ENCODE measurements around the gene EFEMP2.

DNA sequence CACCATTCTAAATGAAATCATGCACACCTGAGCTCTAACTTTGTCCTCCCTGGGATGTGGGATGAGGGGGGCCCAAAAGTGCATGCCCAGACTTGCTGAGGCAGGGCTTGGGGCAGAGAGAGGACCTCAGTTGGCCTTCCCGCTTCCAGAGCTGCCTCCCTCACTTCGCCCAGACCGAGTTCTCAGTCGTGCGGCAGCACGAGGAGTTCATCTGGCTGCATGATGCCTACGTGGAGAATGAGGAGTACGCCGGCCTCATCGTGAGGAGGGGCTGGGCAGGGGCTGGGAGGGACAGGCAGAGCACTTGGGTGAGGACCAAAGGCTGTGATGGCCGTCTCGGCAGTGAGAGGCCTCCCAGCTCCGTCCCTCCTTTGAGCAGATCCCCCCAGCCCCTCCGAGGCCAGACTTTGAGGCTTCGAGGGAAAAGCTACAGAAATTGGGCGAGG is 22.8 kb downstream of the EFEMP2 start:
- TF ChIP-seq, protein P1, sequence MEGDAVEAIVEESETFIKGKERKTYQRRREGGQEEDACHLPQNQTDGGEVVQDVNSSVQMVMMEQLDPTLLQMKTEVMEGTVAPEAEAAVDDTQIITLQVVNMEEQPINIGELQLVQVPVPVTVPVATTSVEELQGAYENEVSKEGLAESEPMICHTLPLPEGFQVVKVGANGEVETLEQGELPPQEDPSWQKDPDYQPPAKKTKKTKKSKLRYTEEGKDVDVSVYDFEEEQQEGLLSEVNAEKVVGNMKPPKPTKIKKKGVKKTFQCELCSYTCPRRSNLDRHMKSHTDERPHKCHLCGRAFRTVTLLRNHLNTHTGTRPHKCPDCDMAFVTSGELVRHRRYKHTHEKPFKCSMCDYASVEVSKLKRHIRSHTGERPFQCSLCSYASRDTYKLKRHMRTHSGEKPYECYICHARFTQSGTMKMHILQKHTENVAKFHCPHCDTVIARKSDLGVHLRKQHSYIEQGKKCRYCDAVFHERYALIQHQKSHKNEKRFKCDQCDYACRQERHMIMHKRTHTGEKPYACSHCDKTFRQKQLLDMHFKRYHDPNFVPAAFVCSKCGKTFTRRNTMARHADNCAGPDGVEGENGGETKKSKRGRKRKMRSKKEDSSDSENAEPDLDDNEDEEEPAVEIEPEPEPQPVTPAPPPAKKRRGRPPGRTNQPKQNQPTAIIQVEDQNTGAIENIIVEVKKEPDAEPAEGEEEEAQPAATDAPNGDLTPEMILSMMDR (conservative IDR thresholded peaks at IDR 0.05; ENCODE audit: low read depth in 2 of 2), result no peak
- no peak for TF ChIP-seq EZH2 (IDR thresholded peaks at IDR 0.05; ENCODE audit: low read depth, unreplicated experiment)
- TF ChIP-seq POLR2AphosphoS5 (IDR thresholded peaks at IDR 0.05; ENCODE audit: low read depth), result no peak
- TF ChIP-seq EZH2phosphoT487 (IDR thresholded peaks at IDR 0.05; ENCODE audit: unreplicated experiment), result no peak
- no peak for TF ChIP-seq CREB1 (CRISPR knock-in tag; IDR thresholded peaks at IDR 0.05; ENCODE audit: low read depth)
- TF ChIP-seq JUNB (IDR thresholded peaks at IDR 0.05; ENCODE audit: unreplicated experiment), result no peak

Data from GM23338 (cell line).